ENCODE measurements around the gene PDE4B. TPM values are rescaled to one million over a fixed set of nuclear protein-coding genes. Genes with fewer than 3 reads are reported as not detected.

PDE4B gene
- total RNA-seq, 1 experiment from 2014 or later = not detected

- Histone ChIP-seq H3K9me3 (no peaks in the 10 kb centered on the region), H3K27me3 (replicated peaks; ENCODE audit: control insufficient read depth, insufficient read depth, low read length) (no peaks in the 10 kb centered on the region), H3K36me3 (ENCODE audit: control insufficient read depth, insufficient read depth, low read length) (no peaks in the 10 kb centered on the region), H3K4me3 (ENCODE audit: low read depth, low read length) (no peak overlapping the region), H3K4me1 (no peaks in the 10 kb centered on the region)
- no peak for TF ChIP-seq CTCF (IDR thresholded peaks at IDR 0.05; ENCODE audit: insufficient read depth in 1 of 2, low read depth in 1 of 2, low read length in 1 of 2, severe bottlenecking in 1 of 2, unreplicated experiment in 1 of 2)
- Mint-ChIP-seq H3K4me1 (ENCODE audit: low read depth, unreplicated experiment) (no peaks in the 10 kb centered on the region), H3K4me3 (ENCODE audit: unreplicated experiment) (no peak overlapping the region), H3K9me3 (ENCODE audit: unreplicated experiment) (no peaks in the 10 kb centered on the region), H3K27me3 (ENCODE audit: insufficient read depth, unreplicated experiment) (no peaks in the 10 kb centered on the region), H3K27ac (ENCODE audit: unreplicated experiment) (no peak overlapping the region), H3K36me3 (ENCODE audit: insufficient read depth, unreplicated experiment) (no peaks in the 10 kb centered on the region)
- POLR2A ChIA-PET = no interaction called here
- DNase-seq = no peak
- intact Hi-C loops (cut with micrococcal nuclease; ENCODE audit: unreplicated experiment) = no loop called here
- CTCF ChIA-PET = no interaction called here
- BruUV-seq (replicated peaks) = no TSS peak
These were observed 544.6 kb downstream of the PDE4B start for GRCh38 chr1:66337249-66337648.

GRCh38 chr1:66339944-66340343 lies 547.2 kb downstream of the PDE4B start:
- BruUV-seq (replicated peaks) = no TSS peak
- no peak for TF ChIP-seq CTCF (IDR thresholded peaks at IDR 0.05; ENCODE audit: insufficient read depth in 1 of 2, low read depth in 1 of 2, low read length in 1 of 2, severe bottlenecking in 1 of 2, unreplicated experiment in 1 of 2)
- no peaks in the 10 kb centered on the region for H3K36me3 Mint-ChIP-seq (ENCODE audit: insufficient read depth, unreplicated experiment)
- H3K9me3 Mint-ChIP-seq (ENCODE audit: unreplicated experiment) = no peaks in the 10 kb centered on the region
- Histone ChIP-seq H3K4me3 (ENCODE audit: low read depth, low read length) (no peak overlapping the region), H3K9me3 (no peaks in the 10 kb centered on the region), H3K4me1 (no peaks in the 10 kb centered on the region), H3K36me3 (ENCODE audit: control insufficient read depth, insufficient read depth, low read length) (no peaks in the 10 kb centered on the region), H3K27me3 (replicated peaks; ENCODE audit: control insufficient read depth, insufficient read depth, low read length) (no peaks in the 10 kb centered on the region)
- no peak overlapping the region for H3K4me3 Mint-ChIP-seq (ENCODE audit: unreplicated experiment)
- intact Hi-C loops (cut with micrococcal nuclease; ENCODE audit: unreplicated experiment) = no loop called here
- POLR2A ChIA-PET = no interaction called here
- CTCF ChIA-PET = no interaction called here
- DNase-seq = no peak
- no peaks in the 10 kb centered on the region for H3K4me1 Mint-ChIP-seq (ENCODE audit: low read depth, unreplicated experiment)
- H3K27ac Mint-ChIP-seq (ENCODE audit: unreplicated experiment) = no peak overlapping the region
- H3K27me3 Mint-ChIP-seq (ENCODE audit: insufficient read depth, unreplicated experiment) = peaks cover 3% of the 10 kb centered on the region

GRCh38 chr1:66341446-66342089 lies 548.9 kb downstream of the PDE4B start:
- peaks cover 3% of the 10 kb centered on the region for H3K27me3 Mint-ChIP-seq (ENCODE audit: insufficient read depth, unreplicated experiment)
- intact Hi-C loops (cut with micrococcal nuclease; ENCODE audit: unreplicated experiment) = no loop called here
- CTCF ChIA-PET = no interaction called here
- Histone ChIP-seq H3K9me3 (no peaks in the 10 kb centered on the region), H3K27me3 (replicated peaks; ENCODE audit: control insufficient read depth, insufficient read depth, low read length) (no peaks in the 10 kb centered on the region), H3K4me1 (no peaks in the 10 kb centered on the region), H3K36me3 (ENCODE audit: control insufficient read depth, insufficient read depth, low read length) (no peaks in the 10 kb centered on the region), H3K4me3 (ENCODE audit: low read depth, low read length) (no peak overlapping the region)
- BruUV-seq (replicated peaks) = no TSS peak
- no peak for DNase-seq
- no peaks in the 10 kb centered on the region for H3K36me3 Mint-ChIP-seq (ENCODE audit: insufficient read depth, unreplicated experiment)
- no peak overlapping the region for H3K27ac Mint-ChIP-seq (ENCODE audit: unreplicated experiment)
- no peak for TF ChIP-seq CTCF (IDR thresholded peaks at IDR 0.05; ENCODE audit: insufficient read depth in 1 of 2, low read depth in 1 of 2, low read length in 1 of 2, severe bottlenecking in 1 of 2, unreplicated experiment in 1 of 2)
- H3K4me3 Mint-ChIP-seq (ENCODE audit: unreplicated experiment) = no peak overlapping the region
- H3K4me1 Mint-ChIP-seq (ENCODE audit: low read depth, unreplicated experiment) = no peaks in the 10 kb centered on the region
- no peaks in the 10 kb centered on the region for H3K9me3 Mint-ChIP-seq (ENCODE audit: unreplicated experiment)
- POLR2A ChIA-PET = no interaction called here
